Stomach smooth muscle (tissue), 2 donors: ENCODE results near the gene ENO3.

Experiments
- H3K27ac ChIP-seq: one replicate; pipeline ENCODE4 v1.7.0; 2013; ENCODE audit warnings: mild to moderate bottlenecking, low read length, inconsistent platforms
- H3K27me3 ChIP-seq, 2 donors: one replicate each; pipeline ENCODE4 v1.7.0; 2013; ENCODE audit warnings: low read length in 2 of 2; ENCODE audit not compliant: insufficient read depth in 2 of 2, control insufficient read depth in 1 of 2
- H3K36me3 ChIP-seq, 2 donors: one replicate each; pipeline ENCODE4 v1.7.0; 2013; ENCODE audit warnings: low read length in 2 of 2; ENCODE audit not compliant: control insufficient read depth in 2 of 2, insufficient read depth in 2 of 2
- H3K4me1 ChIP-seq: one replicate; pipeline ENCODE4 v1.7.0; 2013; ENCODE audit warnings: low read length; ENCODE audit not compliant: control insufficient read depth, insufficient read depth
- H3K4me3 ChIP-seq, 2 donors: one replicate each; pipeline ENCODE4 v1.7.0; 2013; ENCODE audit warnings: low read length in 2 of 2
- H3K9ac ChIP-seq, 2 donors: one replicate each; pipeline ENCODE4 v1.7.0; 2013; ENCODE audit warnings: low read length in 2 of 2, mild to moderate bottlenecking in 1 of 2
- H3K9me3 ChIP-seq, 2 donors: one replicate each; pipeline ENCODE4 v1.7.0; 2013; ENCODE audit warnings: low read length in 2 of 2; ENCODE audit not compliant: control insufficient read depth in 2 of 2
- donor health status: healthy.
- donor health status: Pancreatic carcinoma.

ENO3 gene

DNA sequence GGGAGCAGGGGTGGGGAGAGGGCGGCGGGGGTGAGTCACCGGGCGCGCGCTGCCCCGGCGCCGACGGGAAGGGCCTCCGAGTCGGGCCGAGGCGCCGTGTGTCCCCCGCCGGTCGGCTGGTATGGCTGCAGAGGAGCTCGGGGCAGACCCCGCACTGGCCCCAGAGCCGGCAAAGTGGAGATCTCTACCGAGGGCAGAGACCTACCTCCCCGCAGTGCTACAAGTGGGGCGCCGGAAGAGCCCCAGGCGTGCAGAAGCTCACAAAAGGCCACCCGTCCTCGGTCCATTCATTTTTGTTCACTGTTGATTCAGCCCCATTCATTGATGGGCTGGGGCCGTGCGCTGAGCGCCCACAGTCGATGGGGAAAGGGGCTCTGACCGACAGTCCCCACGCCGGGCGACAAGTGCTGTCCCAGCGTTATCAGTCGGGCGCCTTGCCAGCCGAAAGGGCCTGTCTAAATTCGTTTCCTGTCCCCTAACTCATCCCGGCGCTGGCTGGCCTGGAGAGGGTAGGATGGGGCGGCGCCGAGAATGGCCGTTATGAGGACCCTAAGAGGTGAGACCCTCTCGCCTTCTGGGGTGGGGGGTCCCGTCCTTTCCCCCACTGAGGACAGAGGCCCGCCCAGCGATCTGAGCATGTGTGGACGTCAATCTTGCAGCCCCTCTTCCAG lies 709 bp upstream of the ENO3 start:
- Histone ChIP-seq H3K27me3 (no peaks in the 10 kb centered on the region), H3K27ac (peak overlapping the region; percentile 97), H3K9ac (peak overlapping the region; percentile 70 to 79), H3K9me3 (no peaks in the 10 kb centered on the region), H3K36me3 (peaks cover 7 to 12% of the 10 kb centered on the region in 2 donors), H3K4me3 (peak overlapping the region; percentile 56 to 94), H3K4me1 (peaks cover 35% of the 10 kb centered on the region)

DNA sequence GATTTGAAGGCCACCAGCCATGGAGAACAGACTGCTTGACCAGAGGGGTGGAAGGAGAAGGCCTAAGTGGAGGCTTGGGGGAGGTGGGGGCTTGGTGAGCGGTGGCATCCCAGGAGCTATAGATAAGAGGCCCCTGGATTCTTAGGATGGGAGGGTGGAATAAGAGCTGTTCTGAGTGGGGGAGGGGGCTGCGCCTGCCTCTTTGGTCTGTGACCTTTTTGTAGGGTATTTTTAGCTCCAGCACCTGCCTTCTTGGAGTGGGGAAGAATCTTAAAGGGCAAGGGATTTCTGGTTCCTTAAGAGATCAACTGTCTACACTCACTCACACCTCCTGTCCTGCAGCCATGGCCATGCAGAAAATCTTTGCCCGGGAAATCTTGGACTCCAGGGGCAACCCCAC lies 567 bp downstream of the ENO3 start:
- Histone ChIP-seq H3K36me3 (peaks cover under 1% of the 10 kb centered on the region in 2 donors), H3K27ac (peak overlapping the region; percentile 37), H3K4me3 (peak overlapping the region in 1 of 2 donors; percentile 29), H3K27me3 (no peaks in the 10 kb centered on the region), H3K4me1 (peaks cover 23% of the 10 kb centered on the region), H3K9ac (no peak overlapping the region), H3K9me3 (no peaks in the 10 kb centered on the region)

DNA sequence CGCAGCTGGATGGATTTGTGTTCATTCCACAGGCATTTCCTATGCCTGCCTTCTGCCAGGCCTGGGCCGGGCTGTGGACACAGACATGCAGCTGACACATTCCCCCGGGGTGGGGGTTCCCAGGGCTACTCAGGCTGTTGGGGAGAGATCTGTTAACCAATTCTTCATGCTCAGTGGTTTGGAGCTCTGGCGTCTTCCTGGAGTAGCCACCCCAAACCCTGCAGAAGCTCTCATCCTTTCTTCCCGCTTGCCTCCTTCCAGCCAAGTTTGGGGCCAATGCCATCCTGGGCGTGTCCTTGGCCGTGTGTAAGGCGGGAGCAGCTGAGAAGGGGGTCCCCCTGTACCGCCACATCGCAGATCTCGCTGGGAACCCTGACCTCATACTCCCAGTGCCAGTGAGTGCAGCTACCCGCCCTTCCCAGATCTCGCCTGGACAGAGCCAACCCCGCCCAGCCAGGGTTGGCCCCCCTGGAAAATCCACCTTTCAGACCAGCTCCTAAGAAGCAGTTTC lies 2.6 kb downstream of the ENO3 start:
- peaks cover 0 to 2% of the 10 kb centered on the region in 2 donors for H3K36me3 ChIP-seq
- H3K4me1 ChIP-seq, result peaks cover 19% of the 10 kb centered on the region
- no peak overlapping the region for H3K9ac ChIP-seq
- H3K9me3 ChIP-seq, result no peaks in the 10 kb centered on the region
- no peak overlapping the region for H3K4me3 ChIP-seq
- no peaks in the 10 kb centered on the region for H3K27me3 ChIP-seq
- H3K27ac ChIP-seq, result no peak overlapping the region

DNA sequence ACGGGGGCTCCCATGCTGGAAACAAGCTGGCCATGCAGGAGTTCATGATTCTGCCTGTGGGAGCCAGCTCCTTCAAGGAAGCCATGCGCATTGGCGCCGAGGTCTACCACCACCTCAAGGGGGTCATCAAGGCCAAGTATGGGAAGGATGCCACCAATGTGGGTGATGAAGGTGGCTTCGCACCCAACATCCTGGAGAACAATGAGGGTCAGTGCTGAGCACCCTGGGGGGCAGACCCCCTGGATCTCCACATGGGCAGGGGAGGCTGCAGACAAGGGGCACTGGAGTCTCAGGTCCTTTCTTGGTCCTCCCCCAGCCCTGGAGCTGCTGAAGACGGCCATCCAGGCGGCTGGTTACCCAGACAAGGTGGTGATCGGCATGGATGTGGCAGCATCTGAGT lies 4.2 kb downstream of the ENO3 start:
- H3K4me3 ChIP-seq, result no peak overlapping the region
- peaks cover 9 to 13% of the 10 kb centered on the region in 2 donors for H3K36me3 ChIP-seq
- H3K4me1 ChIP-seq, result peaks cover 18% of the 10 kb centered on the region
- no peak overlapping the region for H3K9ac ChIP-seq
- H3K9me3 ChIP-seq, result no peaks in the 10 kb centered on the region
- H3K27ac ChIP-seq, result no peak overlapping the region
- H3K27me3 ChIP-seq, result no peaks in the 10 kb centered on the region

DNA sequence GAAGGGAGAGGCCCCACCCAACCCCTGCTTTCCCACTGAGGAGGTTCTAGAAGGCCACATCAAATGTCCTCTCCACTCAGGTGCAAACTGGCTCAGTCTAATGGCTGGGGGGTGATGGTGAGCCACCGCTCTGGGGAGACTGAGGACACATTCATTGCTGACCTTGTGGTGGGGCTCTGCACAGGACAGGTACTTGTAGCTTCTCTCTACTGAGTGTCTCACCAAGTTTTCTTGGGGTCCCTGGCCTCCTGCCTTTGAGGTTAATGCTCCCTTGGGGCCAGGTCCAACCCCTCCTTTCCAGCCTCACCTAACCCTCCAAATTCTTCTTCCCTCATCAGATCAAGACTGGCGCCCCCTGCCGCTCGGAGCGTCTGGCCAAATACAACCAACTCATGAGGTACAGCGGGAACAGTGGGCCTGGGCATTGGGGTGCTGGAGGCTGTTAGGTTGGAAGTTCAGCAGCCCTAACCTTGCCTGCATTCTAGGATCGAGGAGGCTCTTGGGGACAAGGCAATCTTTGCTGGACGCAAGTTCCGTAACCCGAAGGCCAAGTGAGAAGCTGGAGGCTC lies 5.7 kb downstream of the ENO3 start:
- no peak overlapping the region for H3K4me3 ChIP-seq
- H3K9ac ChIP-seq, result no peak overlapping the region
- no peaks in the 10 kb centered on the region for H3K27me3 ChIP-seq
- peaks cover 18 to 21% of the 10 kb centered on the region in 2 donors for H3K36me3 ChIP-seq
- H3K9me3 ChIP-seq, result no peaks in the 10 kb centered on the region
- peaks cover 4% of the 10 kb centered on the region for H3K4me1 ChIP-seq
- no peak overlapping the region for H3K27ac ChIP-seq

DNA sequence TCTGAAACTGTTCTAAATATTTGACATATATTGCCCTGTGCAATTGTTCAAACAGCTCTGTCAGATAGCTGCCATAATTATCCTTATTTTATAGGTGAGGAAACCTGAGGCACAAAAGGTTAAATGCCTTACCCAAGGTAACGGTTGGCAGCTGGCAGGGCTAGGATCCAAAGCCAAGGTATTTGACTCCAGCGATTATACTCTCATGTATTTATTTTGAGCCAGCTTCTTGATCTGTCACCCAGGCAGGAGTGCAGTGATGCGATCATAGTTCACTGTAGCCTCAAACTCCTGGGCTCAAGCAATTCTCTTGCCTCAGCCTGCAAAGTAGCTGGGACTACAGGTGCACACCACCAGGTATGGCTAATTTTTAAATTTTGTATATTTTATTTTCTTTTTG lies 7.2 kb downstream of the ENO3 start:
- H3K27ac ChIP-seq, result no peak overlapping the region
- H3K36me3 ChIP-seq, result peaks cover 18 to 21% of the 10 kb centered on the region in 2 donors
- no peak overlapping the region for H3K9ac ChIP-seq
- no peaks in the 10 kb centered on the region for H3K9me3 ChIP-seq
- H3K4me3 ChIP-seq, result no peak overlapping the region
- H3K27me3 ChIP-seq, result no peaks in the 10 kb centered on the region
- H3K4me1 ChIP-seq, result no peaks in the 10 kb centered on the region

DNA sequence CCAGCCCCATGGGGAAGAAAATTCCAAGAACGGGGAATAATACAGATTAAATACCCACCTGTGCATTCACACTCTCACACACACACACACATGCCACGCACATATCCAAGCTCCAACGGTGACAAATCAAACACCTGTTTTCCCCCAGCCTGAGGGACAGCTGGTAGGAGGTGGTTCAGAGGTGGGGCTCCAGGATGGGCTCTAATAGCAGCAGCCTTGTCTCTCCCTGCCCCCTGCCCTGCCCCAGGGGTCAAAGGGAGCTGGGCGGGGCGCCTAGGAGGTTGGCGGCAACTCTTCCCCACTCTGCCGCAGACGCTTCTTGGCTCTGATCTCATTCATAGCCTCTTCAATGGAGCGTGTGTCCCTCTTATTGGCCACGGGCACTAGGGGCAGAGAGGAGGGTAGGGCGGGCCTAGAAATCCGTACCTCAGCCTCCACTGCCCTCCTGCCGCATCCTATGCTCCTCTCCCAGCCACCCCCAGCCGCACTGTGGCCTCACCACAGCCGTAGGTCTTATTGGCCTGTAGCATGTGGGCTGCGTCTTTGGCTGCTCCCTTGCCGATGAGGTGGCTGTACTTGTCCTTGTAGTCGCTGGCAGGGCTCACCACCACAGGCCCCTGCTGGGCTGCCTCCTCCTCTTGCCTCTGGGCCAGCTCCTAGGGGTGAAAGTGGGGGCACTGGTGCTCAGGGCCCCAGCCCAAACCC lies 8.5 kb downstream of the ENO3 start:
- H3K27me3 ChIP-seq, result no peaks in the 10 kb centered on the region
- no peak overlapping the region for H3K27ac ChIP-seq
- no peaks in the 10 kb centered on the region for H3K9me3 ChIP-seq
- peaks cover 18 to 21% of the 10 kb centered on the region in 2 donors for H3K36me3 ChIP-seq
- H3K4me3 ChIP-seq, result no peak overlapping the region
- no peaks in the 10 kb centered on the region for H3K4me1 ChIP-seq
- H3K9ac ChIP-seq, result no peak overlapping the region

DNA sequence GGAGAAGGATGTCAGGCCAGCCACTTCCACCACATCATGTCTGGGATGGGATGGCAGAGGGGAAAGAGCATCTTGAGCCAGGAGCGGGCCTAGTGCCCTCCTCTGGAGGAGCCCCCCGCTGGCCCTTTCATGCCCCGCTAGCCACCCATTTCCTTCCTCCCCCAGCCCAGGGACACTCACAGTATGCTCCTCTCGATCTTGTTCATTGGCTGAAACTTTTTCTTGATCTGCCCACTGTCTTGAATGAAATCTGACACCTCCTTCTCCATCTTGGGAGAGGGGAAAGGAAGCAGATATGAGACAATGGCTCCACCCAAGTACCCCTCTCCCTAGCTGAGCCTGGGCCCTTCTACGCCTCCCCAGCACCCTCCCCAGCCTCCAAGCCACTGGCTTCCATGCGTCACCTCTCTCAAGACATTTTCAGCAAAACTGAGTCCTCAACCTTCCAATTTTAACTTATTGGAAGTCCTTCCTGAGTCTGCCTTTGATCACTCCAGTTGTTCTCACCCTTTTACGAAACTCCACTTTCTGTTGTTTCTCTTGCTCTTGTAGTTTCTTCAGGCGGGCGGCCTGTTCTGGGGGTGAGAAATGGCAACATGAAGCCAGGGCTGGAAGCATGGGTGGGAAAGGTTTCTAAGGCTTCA lies 9.5 kb downstream of the ENO3 start:
- peaks cover 18 to 21% of the 10 kb centered on the region in 2 donors for H3K36me3 ChIP-seq
- H3K27ac ChIP-seq, result no peak overlapping the region
- H3K9ac ChIP-seq, result no peak overlapping the region

DNA sequence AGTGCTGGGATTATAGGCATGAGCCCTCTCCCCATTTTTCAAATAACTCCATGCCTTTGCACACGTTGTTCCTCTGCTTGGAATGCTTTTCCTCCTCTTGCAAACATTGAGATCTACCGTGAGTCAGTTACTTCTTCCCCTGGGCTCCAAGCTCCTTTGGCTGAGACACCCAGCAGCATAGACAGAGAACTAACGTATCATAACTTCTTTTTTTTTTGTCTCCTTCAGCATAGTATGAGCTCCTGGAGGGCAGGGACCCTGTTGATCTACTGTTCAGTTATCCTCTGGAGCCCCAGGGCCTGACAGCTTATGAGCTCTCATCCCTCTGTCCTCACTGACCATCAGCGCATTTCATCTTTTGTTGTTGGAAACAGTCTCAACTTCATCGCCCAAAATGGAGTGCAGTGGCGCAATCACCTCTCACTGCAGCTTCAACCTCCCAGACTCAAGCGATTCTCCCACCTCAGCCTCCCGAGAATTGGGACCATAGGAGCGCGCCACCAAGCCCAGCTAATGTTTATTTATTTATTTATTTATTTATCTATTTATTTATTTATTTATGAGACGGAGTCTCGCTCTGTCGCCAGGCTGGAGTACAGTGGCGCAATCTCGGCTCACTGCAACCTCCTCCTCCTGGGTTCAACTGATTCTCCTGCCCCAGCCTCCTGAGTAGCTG lies 14.5 kb downstream of the ENO3 start:
- no peak overlapping the region for H3K27ac ChIP-seq
- peaks cover 10 to 11% of the 10 kb centered on the region in 2 donors for H3K36me3 ChIP-seq
- no peak overlapping the region for H3K9ac ChIP-seq
- H3K27me3 ChIP-seq, result no peaks in the 10 kb centered on the region
- peaks cover 33% of the 10 kb centered on the region for H3K4me1 ChIP-seq
- no peaks in the 10 kb centered on the region for H3K9me3 ChIP-seq
- no peak overlapping the region for H3K4me3 ChIP-seq

More for the DNA sequence above, 9.5 kb downstream of the ENO3 start:
- Histone ChIP-seq H3K4me3 (no peak overlapping the region), H3K4me1 (no peaks in the 10 kb centered on the region), H3K27me3 (no peaks in the 10 kb centered on the region), H3K9me3 (no peaks in the 10 kb centered on the region)

DNA sequence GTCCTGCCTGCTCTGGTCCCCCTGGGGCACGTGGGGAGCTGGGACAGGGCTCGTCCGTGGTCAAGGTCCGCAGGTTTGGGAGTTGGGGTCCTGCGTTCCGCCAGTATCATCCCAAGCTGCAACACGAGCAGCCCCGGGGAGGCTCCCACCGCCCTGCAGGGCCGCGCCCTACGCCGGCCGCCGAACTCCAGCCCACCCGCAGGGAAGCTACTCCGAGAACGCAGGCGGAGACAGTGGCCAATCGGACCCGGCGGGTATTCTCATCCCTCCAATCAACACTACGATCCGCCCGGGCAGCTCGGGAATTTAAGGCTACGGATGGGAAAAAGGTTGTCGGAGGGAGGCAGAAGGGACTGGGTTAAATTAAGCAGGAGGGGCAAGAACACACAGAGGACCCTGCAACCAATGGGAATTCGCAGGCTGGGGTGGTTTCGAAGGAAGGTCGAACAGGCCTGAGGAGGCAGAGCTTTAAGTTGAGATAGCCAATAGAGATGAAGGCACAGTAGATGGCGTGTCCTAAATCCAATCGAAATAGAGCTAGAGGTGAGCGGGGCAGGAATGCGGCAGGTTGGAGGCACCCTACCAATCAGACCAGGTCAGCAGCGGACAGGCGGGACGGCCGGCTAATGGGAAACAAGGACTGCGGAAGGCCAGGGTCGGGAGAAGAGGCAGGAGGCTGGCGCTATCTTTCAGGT lies 16.1 kb downstream of the ENO3 start:
- H3K27me3 ChIP-seq, result no peaks in the 10 kb centered on the region

More for the DNA sequence above, 16.1 kb downstream of the ENO3 start:
- Histone ChIP-seq H3K9me3 (no peaks in the 10 kb centered on the region), H3K9ac (peak overlapping the region; percentile 93 to 98), H3K4me3 (peak overlapping the region; percentile 89 to 96), H3K4me1 (peaks cover 36% of the 10 kb centered on the region), H3K36me3 (peaks cover 9 to 10% of the 10 kb centered on the region in 2 donors), H3K27ac (peak overlapping the region; percentile 96)
